ENCODE results near the gene PAQR3.

DNA sequence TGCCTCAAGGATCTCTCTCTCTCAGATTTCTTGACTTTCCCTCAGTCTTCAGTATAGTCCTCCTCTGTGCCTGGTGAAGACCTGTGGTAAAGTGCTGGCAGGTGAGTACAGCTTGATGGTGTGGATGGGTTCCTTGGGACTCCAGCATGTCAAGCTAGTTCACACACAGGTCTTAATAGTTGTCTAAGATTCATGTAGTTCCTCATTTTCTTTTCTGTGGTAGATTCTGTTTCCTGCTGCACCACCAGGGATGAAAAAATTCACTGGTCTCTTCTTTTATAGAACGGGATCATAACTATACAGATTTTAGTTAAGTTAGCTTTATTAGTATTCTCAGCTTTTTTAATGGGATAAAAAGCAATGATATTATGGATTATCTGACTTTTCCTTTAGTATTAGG is 32.5 kb upstream of the PAQR3 start:
- TF ChIP-seq EZH2phosphoT487 (IDR thresholded peaks at IDR 0.05; ENCODE audit: insufficient read depth, low read depth) (no peak), EZH2 (IDR thresholded peaks at IDR 0.05; ENCODE audit: insufficient read depth, poor library complexity, severe bottlenecking) (no peak)

Data from GM23248 (cell line).